Astrocyte (in vitro differentiated cells and primary cell): Measurements from ENCODE around the gene EVA1C.

Source experiments
- EZH2 ChIP-seq: IDR thresholded peaks from 2 replicates; pipeline ENCODE4 v1.6.1; 2012; ENCODE audit warnings: mild to moderate bottlenecking, low read length, inconsistent platforms; ENCODE audit not compliant: insufficient read depth
- TF ChIP-seq, protein P1 (sequence below): IDR thresholded peaks from 2 replicates; pipeline ENCODE4 v1.5.1; 2011; ENCODE audit warnings: low read depth, mild to moderate bottlenecking, inconsistent platforms, low read length, moderate library complexity; ENCODE audit not compliant: insufficient read depth

DNA sequence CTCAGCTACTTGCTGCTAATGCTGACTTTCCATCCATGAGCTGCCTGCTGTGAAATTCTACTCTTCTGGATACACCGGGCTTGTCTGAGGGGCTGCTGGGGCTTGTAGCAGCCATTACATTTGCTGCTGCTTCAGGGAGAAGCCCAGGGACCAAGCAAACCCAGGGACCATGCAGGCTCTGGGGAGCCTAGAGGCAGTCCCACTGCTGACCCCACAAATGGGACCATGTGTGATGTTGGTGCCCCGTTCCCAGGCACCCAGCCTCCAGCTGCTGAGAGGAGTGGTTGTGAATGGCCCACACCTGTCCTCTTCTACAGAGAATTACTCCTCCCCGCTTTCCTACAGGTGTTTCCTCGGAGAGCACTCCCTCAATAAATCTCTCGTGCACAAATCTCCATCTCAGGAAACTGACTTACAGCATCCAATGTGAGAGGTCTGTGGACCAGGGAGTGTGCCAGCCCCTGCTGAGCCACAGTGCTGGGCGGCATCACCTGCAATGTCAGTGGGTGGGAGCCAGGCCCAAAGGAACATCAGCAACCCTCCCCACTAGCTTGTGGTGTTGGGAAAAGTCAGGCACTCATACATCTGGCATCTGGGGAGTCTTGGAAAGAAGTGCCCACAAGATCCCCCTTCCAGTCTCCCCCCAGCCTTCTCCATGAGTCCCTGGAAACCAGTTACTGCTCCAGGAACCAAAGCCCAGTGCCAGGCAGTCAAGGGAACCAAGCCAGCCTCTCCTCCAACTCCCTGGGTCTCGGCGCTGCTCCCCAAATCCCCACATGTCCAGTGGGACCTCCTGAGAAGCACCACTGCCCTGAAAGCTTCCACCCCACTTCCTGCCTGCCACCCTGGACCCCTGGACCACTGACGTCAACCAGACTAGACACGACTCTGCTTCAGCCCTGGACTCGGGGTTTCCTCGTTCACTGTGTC lies 107.7 kb downstream of the EVA1C start:
- TF ChIP-seq, protein P1, sequence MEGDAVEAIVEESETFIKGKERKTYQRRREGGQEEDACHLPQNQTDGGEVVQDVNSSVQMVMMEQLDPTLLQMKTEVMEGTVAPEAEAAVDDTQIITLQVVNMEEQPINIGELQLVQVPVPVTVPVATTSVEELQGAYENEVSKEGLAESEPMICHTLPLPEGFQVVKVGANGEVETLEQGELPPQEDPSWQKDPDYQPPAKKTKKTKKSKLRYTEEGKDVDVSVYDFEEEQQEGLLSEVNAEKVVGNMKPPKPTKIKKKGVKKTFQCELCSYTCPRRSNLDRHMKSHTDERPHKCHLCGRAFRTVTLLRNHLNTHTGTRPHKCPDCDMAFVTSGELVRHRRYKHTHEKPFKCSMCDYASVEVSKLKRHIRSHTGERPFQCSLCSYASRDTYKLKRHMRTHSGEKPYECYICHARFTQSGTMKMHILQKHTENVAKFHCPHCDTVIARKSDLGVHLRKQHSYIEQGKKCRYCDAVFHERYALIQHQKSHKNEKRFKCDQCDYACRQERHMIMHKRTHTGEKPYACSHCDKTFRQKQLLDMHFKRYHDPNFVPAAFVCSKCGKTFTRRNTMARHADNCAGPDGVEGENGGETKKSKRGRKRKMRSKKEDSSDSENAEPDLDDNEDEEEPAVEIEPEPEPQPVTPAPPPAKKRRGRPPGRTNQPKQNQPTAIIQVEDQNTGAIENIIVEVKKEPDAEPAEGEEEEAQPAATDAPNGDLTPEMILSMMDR = no peak
- TF ChIP-seq EZH2 = no peak
